GM19395 (cell line): ENCODE data around the gene TELO2.
"Not testable (repeated sequence)": the region's sequence is repeated elsewhere in the genome, so short reads cannot be mapped to it uniquely, and the experiment has no call there.

ENCODE experiments used
- ATAC-seq: cut with Tn5 transposase; IDR thresholded peaks from one replicate; pipeline ENCODE4 v1.9.1; 2021; ENCODE audit warnings: mild to moderate bottlenecking, moderate library complexity; ENCODE audit not compliant: unreplicated experiment

TELO2 gene

GRCh38 chr16:1474796-1475551 is 18.2 kb upstream of the TELO2 start, which contains the start of gene CLCN7:
CLCN7 (minus strand) TSS chr16:1475028; CDS start chr16:1474974, 54 bp downstream.
- peak; percentile 71 for ATAC-seq

- no peak for ATAC-seq
These were observed 17.5 kb upstream of the TELO2 start for GRCh38 chr16:1475552-1476114.

- ATAC-seq, result no peak
These were observed 16.1 kb upstream of the TELO2 start for GRCh38 chr16:1477033-1477432.

- ATAC-seq, result not testable (repeated sequence)
These were observed 14.2 kb upstream of the TELO2 start for GRCh38 chr16:1478937-1479336.

GRCh38 chr16:1481906-1482835 is 11.0 kb upstream of the TELO2 start:
- ATAC-seq, result no peak

GRCh38 chr16:1485847-1486496 is 7.2 kb upstream of the TELO2 start:
- ATAC-seq, result no peak

GRCh38 chr16:1486551-1487390 is 6.4 kb upstream of the TELO2 start:
- no peak for ATAC-seq

GRCh38 chr16:1487395-1488053 is 5.6 kb upstream of the TELO2 start:
- ATAC-seq, result no peak

- ATAC-seq, result no peak
These were observed 5.0 kb upstream of the TELO2 start for GRCh38 chr16:1488054-1488601.

- no peak for ATAC-seq
These were observed 4.5 kb upstream of the TELO2 start, which contains the start of gene PTX4 for GRCh38 chr16:1488619-1489018. PTX4 (minus strand) TSS chr16:1488944; CDS start chr16:1488909, 35 bp downstream.

- ATAC-seq, result no peak
These were observed 4.1 kb upstream of the TELO2 start for GRCh38 chr16:1489077-1489476.

- no peak for ATAC-seq
These were observed 1.8 kb upstream of the TELO2 start for GRCh38 chr16:1491327-1491726.

GRCh38 chr16:1492082-1492922 is 858 bp upstream of the TELO2 start:
- ATAC-seq, result no peak

GRCh38 chr16:1493746-1494094 is 560 bp downstream of the TELO2 start:
- peak; percentile 9 for ATAC-seq

GRCh38 chr16:1494129-1494640 is 1.0 kb downstream of the TELO2 start:
- no peak for ATAC-seq

- no peak for ATAC-seq
These were observed 1.6 kb downstream of the TELO2 start for GRCh38 chr16:1494711-1495110.

GRCh38 chr16:1495211-1495888 is 2.2 kb downstream of the TELO2 start:
- ATAC-seq, result no peak

- no peak for ATAC-seq
These were observed 2.7 kb downstream of the TELO2 start for GRCh38 chr16:1495889-1496262.
